HG03196 (cell line): Measurements from ENCODE around the gene LANCL3.

Source experiments
- ATAC-seq: cut with Tn5 transposase; IDR thresholded peaks from one replicate; pipeline ENCODE4 v1.9.1; 2021; ENCODE audit not compliant: unreplicated experiment

The LANCL3 gene

DNA sequence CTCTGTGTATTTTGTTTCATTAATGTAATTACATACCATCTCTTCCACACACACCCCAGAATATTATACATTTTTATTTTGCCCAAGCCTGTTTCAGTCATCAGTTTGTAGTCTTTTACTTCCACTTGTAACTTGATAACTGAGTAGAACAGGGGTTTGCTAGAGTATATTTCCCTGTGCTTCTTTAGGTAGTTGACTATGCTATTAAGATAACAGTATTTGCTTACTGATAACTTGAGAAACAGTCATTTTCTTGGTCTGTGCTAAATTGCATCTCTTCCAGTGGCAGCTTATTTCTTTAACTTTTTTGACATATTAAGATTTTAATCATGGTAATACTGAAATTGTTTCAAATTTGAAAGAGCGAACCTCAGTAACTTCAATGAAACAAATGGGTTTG lies 107.1 kb downstream of the LANCL3 start:
- no peak for ATAC-seq

DNA sequence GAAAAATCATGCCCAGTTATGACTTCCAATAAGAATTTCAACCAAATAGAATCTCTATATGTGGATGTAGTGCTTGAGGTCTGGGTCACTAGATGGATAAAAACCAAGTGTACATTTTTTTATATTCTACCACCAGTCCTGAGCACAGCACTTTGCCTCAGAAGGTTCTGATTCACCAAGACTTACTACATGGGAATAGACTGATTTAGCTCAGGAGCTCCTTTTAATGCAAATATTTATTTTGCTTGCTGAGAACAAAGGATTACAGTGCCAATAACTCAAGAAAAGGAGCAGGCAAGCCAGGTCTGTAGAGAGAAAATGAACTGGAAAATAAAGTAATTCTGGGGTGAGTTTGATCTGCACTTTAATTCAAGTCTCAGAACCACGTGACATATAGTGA lies 107.8 kb downstream of the LANCL3 start:
- no peak for ATAC-seq

DNA sequence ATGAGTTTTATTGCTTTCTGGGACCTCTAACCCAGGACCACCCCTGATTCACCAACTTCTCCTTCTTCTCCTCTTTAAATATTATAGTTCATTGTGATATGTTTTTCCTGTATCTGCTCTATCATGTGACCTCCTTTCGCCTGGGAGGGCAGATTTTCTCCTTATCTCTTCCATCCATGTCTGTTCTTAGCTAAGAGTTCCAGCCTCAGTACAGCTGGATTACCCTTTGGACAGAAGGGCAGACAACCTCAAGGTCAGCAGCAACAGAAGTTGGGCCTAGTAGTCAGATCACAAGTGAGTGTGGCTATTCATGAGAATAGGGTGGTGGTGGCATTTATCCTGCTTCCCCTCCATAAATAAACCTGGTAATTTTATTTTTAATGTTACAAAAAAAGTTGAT lies 108.4 kb downstream of the LANCL3 start:
- ATAC-seq = no peak

DNA sequence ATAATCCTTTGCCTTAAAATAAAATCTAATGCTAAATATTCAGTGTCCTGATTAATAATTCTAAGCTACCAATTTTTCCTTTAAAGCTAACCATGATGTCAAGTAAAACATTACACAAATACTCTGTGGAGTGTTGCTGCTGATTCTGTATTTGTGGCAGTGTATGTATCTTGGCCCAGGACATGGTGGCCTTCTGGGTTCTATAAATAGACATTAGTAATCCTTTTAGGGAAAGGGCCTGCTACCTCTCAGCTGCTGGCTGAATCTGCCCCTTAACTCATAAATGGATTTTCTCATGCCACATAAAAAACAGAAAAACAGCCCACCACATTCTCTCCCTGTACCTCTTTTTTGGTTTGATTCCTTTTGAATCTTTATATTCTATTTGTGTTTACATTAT lies 113.0 kb downstream of the LANCL3 start:
- no peak for ATAC-seq

DNA sequence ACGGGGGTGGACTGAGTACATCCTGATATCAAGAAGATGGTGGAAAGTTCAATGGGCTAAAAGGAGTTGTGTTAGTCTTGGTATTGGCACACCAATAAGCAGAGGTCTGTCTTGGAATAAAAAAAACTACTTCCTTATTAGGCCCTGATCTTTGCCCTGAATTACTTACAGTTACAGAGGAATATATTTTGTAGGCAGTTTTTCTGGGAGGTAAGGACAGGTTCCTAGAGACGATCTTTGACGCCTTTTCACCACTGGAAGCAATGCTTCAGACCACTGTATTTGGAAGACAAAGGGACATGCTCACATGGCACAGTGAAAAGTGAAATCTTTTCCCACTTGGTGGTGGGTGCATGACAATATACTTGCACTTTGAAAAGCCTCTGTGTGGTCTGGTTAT lies 113.5 kb downstream of the LANCL3 start:
- no peak for ATAC-seq

DNA sequence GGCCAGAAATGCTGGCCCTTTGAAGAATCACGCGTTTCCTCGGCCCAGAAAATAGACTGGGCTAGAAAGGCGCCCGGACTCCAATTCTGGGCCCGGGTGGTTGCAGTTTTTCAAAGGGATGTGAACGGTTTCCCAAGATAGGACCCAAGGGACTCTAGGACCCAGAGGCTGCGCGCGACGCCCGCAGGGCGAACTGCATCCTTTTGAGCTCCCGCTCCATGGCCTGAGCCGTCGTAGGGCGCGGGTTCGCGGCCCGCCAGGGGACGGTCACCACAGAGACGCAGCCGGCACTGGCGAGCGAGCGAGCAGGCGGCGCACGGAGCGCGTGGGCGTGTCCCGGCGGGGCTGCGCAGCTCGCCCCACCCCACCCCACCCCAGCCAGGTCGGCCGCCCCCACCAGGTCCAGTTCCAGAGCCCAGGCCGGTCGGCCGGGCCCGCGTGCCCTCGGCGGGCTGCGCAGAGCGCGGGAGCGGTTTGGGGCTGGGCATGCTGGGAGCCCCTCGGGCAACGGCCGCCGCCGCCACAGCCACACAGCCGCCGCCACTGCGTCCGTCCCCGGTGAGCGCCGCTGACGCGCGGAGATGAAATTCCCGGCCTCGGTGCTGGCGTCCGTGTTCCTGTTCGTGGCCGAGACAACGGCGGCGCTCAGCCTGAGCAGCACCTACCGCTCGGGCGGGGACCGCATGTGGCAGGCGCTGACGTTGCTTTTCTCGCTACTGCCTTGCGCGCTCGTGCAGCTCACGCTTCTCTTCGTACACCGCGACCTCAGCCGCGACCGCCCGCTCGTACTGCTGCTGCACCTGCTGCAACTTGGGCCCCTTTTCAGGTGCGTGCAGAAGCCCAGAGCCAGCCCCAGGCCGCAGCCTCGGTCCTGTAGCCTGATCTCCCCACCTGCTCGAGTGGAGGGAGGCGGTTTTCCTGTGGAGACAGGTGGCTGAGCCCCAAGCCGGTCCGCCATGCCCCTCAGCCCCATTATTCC lies 114.2 kb downstream of the LANCL3 start, which contains the start of gene XK:
XK (plus strand) TSS at position 411 of the 979 bp plus-strand sequence; CDS start at position 582, 171 bp downstream.
- no peak for ATAC-seq

DNA sequence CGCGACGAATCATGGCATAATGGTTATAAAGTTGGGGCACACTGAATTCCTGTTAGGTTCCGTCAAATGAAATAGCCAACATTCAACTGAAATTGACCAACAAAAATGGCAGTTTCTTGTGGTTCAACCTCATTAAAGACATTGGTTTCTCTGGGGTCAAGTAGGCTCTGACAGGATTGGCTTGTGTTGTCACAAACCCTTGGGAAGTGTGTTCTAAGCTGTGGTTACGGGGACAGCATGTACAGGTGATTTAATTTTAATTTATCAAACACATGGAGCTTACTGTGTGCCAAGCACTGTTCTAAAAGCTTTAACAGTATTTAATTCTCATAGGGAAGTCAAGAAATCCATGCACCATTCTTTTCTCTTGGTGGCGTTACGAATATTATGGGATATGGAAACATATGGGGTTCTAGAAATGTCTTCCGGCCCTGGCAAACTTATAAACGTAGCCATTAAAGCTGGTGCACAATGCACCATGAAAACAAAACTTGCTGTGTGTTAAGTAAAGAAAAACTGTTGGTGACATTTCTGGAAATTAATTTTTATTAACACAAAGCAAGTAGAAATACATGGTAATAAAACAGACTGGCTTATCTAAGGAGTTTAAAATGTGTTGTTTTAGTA lies 115.0 kb downstream of the LANCL3 start:
- no peak for ATAC-seq

DNA sequence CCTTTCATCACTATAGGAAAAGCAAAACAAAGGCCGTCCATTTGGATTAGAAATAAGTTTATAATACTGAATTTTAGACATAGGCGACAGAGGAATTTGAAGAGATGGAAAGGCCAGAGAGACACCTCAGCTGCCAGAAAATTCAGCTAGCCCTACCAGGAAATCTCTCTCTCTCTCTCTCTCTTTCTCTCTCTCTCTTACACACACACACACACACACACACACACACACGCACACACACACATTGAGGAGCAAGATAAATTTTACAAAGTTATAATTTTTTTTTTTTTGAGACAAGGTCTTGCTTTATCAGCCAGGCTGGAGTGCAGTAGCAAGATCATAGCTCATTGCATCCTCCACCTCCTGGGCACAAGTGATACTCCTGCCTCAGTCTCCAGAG lies 115.5 kb downstream of the LANCL3 start:
- no peak for ATAC-seq

DNA sequence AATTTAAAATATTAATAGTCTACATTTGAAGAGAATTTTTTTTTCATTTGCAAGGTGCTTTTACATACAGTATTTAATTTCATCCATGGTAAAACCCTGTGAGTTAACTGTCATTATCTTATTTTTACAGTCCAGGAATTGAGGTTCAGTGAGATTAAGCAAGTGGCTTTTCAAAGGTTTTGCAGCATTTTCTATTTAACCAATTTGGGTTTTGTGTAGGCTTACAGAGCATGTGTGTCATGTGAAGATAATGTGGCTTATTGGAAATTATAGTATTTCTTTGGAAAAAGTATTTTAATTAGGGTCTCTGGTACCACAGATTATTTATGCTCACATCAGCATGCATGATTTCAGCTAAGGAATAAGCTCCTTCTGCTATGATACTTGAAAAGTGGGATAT lies 118.7 kb downstream of the LANCL3 start:
- no peak for ATAC-seq

DNA sequence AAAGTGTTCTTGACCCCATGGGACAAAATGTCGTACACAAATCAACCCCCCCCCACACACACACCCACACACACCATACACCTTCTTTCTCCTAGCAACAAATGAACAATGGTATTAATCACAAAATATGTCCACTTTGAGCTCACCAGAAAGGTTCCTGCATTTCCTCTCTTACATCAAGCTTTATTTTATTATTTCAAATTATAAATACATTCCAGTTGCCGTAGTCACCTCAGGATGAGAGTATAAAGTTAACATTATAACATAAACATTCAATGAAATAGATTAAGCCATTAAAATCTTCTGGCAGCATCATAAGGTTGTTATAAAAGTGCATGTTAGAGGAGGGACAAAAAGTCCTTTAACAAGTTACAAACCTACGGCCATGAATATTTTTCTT lies 121.5 kb downstream of the LANCL3 start:
- ATAC-seq = no peak

DNA sequence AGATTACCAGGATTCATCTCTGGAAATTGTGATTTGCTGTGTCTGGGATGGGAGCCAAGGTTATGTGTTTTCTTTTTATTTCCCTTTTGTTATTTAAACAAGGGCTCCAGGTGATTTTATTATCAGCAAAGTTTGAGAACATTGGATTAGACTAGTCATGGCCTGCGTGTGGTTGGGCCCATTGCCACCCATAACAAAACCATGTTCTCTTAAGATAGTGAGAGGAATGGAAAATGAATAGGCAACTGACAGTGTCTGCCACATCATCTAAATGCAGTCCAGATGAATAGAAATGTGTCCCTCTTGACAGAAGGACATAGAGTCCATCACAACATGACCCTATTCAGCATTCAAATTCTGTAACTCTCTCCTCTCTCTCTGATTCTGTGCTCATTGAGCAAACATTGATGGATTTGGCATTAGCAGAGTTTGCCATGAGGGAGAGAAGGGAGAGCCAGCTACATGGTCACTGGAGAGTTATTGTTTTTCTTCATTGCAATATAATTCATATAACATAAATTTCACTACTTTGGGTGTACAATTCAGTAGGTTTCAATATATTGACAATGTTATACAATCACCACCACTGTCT lies 125.8 kb downstream of the LANCL3 start:
- no peak for ATAC-seq

DNA sequence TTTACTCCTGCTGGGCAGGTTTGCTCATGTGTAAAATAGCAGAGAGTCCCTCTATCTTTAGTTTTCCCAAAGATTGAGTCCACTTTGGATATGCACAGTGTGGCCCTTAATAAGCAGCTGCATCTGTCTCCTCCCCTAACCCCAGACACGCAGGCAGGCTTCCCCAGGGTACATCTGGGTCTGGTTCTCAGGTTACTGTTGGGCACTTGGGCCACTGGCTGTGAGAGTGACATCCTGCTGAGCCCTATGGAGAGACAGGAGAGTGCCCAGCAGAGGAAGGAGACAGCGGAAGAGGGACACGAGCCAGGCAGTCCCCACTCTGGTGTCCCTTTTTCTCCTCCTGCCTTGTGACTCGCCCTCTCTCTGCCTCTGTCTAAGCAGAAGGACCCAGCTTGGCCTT lies 130.1 kb downstream of the LANCL3 start:
- no peak for ATAC-seq

DNA sequence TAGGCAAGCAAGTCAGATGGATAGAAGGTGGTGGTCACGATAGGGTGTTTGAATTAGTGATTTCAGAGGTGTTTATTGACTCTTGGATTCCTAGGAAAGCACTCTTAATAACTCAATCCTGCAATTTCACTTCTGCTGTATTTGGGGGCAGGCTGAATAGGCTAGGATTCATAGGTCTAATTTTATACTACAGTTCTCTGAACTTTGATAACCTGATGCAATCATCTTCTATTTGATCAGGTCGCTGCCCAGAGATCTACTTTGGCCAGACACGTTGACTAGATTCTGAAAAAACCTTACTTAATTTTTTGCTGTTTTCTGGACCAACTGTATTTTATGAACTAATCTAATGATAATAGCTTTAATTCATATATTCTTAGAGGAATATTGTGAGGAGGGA lies 140.5 kb downstream of the LANCL3 start:
- no peak for ATAC-seq

DNA sequence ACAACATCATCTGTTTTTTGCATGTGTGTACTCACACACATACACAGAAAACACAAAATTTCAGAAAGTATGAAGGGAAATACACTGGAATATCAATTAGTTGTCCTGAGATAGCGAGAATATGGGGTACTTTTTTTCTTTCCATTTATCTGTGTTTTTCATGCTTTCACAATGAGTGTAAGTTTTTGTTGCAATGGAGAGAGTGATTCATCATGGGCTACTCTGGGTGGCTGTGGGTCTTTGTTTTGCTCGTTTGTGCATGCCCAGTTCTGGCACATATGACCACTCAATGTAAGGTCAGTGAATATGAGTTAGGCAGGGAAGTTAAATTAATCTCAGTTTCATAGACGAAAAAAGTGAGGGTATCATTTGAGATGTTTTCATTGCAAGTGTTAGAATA lies 141.0 kb downstream of the LANCL3 start:
- ATAC-seq = no peak

DNA sequence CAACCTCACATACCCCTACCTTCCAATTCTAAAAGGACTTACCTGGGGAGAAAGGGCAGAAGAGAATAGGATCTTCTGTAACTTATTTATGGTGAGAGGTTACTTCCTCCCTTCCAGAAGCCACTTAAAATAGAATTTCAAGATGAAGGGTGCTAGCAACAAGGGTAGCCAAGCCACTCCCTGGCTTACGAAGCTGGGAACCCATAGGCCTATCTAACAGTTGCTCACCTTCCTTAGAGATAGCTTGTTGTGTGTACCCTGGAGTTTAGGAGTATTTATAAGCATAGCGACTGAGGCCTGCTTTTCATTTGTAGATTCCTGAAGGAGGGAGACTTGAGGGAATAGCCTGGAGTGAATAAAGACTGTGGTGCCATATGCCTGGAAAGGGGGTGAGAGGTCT lies 143.0 kb downstream of the LANCL3 start:
- ATAC-seq = no peak

DNA sequence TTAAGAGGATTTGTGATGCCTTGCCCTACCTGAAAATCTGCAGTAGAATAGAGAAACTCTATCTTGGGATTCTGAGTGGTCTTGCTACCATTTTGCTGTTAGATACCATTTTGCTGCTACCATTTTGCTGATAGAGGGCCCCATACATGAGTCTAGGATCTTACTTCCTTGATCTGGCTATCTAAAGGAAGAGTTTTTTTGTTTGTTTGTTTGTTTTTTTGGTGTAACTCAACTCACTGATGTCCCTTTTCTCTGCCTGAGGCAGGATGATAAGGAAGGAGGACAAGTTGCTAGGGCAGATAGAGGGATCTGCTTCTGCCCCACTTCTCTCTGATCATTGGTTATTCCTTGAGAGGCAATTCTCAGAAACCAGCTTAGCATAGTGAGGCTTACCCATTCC lies 145.1 kb downstream of the LANCL3 start:
- ATAC-seq = no peak

DNA sequence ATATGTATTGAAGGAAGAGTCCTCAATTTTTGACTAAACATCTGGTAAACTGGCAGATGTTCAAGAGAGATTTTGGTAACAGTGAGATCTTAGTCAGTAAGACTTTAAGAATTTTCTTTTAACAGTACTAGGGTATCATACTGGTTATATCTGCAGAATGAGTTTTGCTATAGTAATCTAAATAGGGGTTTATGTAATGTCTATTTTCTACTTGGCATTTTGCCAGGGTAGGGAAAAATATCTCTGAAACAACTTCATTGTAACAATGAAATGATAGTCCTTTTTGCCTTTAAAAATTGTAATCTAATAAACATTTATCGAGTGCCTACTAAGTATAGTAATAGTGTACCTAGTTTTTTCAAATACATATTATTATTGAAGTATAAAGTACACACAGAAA lies 146.2 kb downstream of the LANCL3 start:
- ATAC-seq = no peak

DNA sequence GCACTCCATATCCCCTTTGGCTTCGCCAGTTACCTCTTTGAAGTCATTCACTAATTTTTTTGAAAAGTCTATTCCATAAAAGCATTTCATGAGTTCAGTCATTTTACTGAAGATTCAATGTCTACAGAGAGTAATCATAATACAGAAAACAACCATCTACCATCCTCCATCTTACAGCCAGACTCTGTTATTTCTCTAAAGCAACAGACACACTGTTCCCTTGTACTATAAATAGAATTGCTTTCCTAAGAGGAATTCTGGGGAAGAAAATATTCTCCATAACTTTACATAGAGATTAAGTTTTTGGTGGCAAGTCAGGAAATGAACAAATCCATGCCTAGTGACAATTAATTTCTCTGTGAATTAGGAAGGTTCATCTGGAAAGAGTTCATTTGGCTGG lies 151.1 kb downstream of the LANCL3 start:
- ATAC-seq = no peak

DNA sequence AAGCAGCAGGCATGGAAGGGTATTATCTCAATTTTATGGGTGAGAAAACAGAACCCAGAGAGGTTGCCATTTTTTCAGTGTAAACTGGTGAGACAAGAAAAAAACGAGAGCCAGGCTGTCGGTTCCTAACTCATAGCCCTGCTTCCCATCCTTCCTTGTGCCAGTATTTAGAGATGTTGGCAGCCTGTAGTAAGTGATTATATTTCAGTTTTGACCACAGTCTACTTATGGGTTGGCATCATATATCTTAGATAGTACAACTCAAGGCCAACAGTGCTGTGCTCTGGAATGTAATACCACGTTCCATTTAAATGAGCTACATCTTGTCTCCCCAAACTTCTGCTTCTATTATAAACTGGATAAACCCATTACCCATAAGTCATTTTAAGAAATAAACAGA lies 154.9 kb downstream of the LANCL3 start:
- ATAC-seq = no peak
